GM23338 (cell line): Measurements from ENCODE around the gene SH3GL3. TPM values are rescaled to one million over a fixed set of nuclear protein-coding genes. Genes with fewer than 3 reads are reported as not detected.

ENCODE experiments used
- ATAC-seq: fragments of 200-7000 bp; cut with Tn5 transposase; 3 replicates; pipeline ENCODE4 v1.9.1; 2020
- DNase-seq: peaks from one replicate; pipeline ENCODE4 v3.0.0-alpha.2; 2015; ENCODE audit warnings: low spot score
- H2AFZ ChIP-seq: fragments of 200-600 bp; sonication (generic); 2 replicates; pipeline ENCODE4 v1.8.0; 2016; ENCODE audit warnings: antibody characterized with exemption, mild to moderate bottlenecking, moderate library complexity
- H3F3A ChIP-seq: fragments of 200-600 bp; sonication (generic); replicated peaks from 2 replicates; pipeline ENCODE4 v1.8.0; 2017; ENCODE audit warnings: antibody characterized with exemption, mixed run types, low read depth
- H3K27ac ChIP-seq: fragments of 200-600 bp; sonication (generic); 2 replicates; pipeline ENCODE4 v1.6.1; 2016; ENCODE audit warnings: low read depth
- H3K27me3 ChIP-seq: fragments of 200-600 bp; sonication (generic); 2 replicates; pipeline ENCODE4 v1.8.0; 2016; ENCODE audit warnings: mild to moderate bottlenecking, mixed run types, moderate library complexity; ENCODE audit not compliant: insufficient read depth
- H3K36me3 ChIP-seq: fragments of 200-600 bp; sonication (generic); 2 replicates; pipeline ENCODE4 v1.8.0; 2016; ENCODE audit warnings: mild to moderate bottlenecking; ENCODE audit not compliant: insufficient read depth
- H3K4me1 ChIP-seq: fragments of 200-600 bp; sonication (generic); 2 replicates; pipeline ENCODE4 v1.8.0; 2016; ENCODE audit warnings: mild to moderate bottlenecking, moderate library complexity; ENCODE audit not compliant: insufficient read depth
- H3K4me2 ChIP-seq: fragments of 200-600 bp; sonication (generic); 2 replicates; pipeline ENCODE4 v1.7.1; 2017; ENCODE audit warnings: mixed run types
- H3K4me3 ChIP-seq: fragments of 200-600 bp; sonication (generic); 2 replicates; pipeline ENCODE4 v1.6.1; 2016; ENCODE audit warnings: mixed run types
- H3K79me2 ChIP-seq: fragments of 200-600 bp; sonication (generic); replicated peaks from 2 replicates; pipeline ENCODE4 v1.8.0; 2017; ENCODE audit warnings: mild to moderate bottlenecking; ENCODE audit not compliant: insufficient read depth
- H3K9me2 ChIP-seq: fragments of 200-600 bp; sonication (generic); 2 replicates; pipeline ENCODE4 v1.8.0; 2017; ENCODE audit not compliant: insufficient read depth
- H4K20me1 ChIP-seq: fragments of 200-600 bp; sonication (generic); replicated peaks from 2 replicates; pipeline ENCODE4 v1.8.0; 2017; ENCODE audit warnings: mild to moderate bottlenecking; ENCODE audit not compliant: insufficient read depth
- H3K27ac Mint-ChIP-seq: 2 replicates; pipeline ENCODE4 v1.8.0; 2020; ENCODE audit warnings: inconsistent platforms, mild to moderate bottlenecking, moderate library complexity, mixed read lengths
- H3K27me3 Mint-ChIP-seq: 3 replicates; pipeline ENCODE4 v1.8.0; 2022; ENCODE audit warnings: low read depth, mild to moderate bottlenecking, moderate library complexity, mixed read lengths, inconsistent platforms; ENCODE audit not compliant: insufficient read depth, poor library complexity
- H3K36me3 Mint-ChIP-seq: 3 replicates; pipeline ENCODE4 v1.8.0; 2021; ENCODE audit warnings: low read depth, mild to moderate bottlenecking, inconsistent platforms, moderate library complexity, mixed read lengths
- H3K4me1 Mint-ChIP-seq: 3 replicates; pipeline ENCODE4 v1.8.0; 2020; ENCODE audit warnings: mild to moderate bottlenecking, inconsistent platforms, mixed read lengths
- H3K4me3 Mint-ChIP-seq: 3 replicates; pipeline ENCODE4 v1.8.0; 2021; ENCODE audit warnings: moderate library complexity, mild to moderate bottlenecking, inconsistent platforms, mixed read lengths
- H3K9me3 Mint-ChIP-seq: 3 replicates; pipeline ENCODE4 v1.8.0; 2020; ENCODE audit warnings: moderate library complexity, mild to moderate bottlenecking, inconsistent platforms, mixed read lengths
- CREB1 ChIP-seq: fragments of 250-450 bp; sonication (Bioruptor Pico); IDR thresholded peaks from 2 replicates; pipeline ENCODE4 v1.5.0; 2020; ENCODE audit warnings: low read depth, mild to moderate bottlenecking, moderate library complexity
- EZH2 ChIP-seq: fragments of 200-600 bp; sonication (generic); IDR thresholded peaks from one replicate; pipeline ENCODE4 v1.8.0; 2017; ENCODE audit warnings: antibody characterized with exemption, mild to moderate bottlenecking, low read depth; ENCODE audit not compliant: unreplicated experiment
- EZH2phosphoT487 ChIP-seq: fragments of 200-600 bp; sonication (generic); IDR thresholded peaks from one replicate; pipeline ENCODE4 v1.8.1; 2018; ENCODE audit warnings: antibody characterized with exemption; ENCODE audit not compliant: unreplicated experiment
- JUNB ChIP-seq: IDR thresholded peaks from one replicate; pipeline ENCODE4 v1.6.1; 2016; ENCODE audit warnings: antibody characterized with exemption; ENCODE audit not compliant: unreplicated experiment
- NANOG ChIP-seq: IDR thresholded peaks from 2 replicates; pipeline ENCODE4 v1.6.1; 2016; ENCODE audit warnings: antibody characterized with exemption, borderline replicate concordance
- POLR2AphosphoS5 ChIP-seq: IDR thresholded peaks from 2 replicates; pipeline ENCODE4 v1.6.1; 2016; ENCODE audit warnings: antibody characterized with exemption, low read depth
- STAT1 ChIP-seq: IDR thresholded peaks from one replicate; pipeline ENCODE4 v1.6.1; 2016; ENCODE audit warnings: antibody characterized with exemption; ENCODE audit not compliant: unreplicated experiment
- ZNF114 ChIP-seq: fragments of 250-450 bp; sonication (Bioruptor Pico); IDR thresholded peaks from 2 replicates; pipeline ENCODE4 v1.5.0; 2020; ENCODE audit warnings: mild to moderate bottlenecking, moderate library complexity
- ZNF331 ChIP-seq: fragments of 250-450 bp; sonication (Bioruptor Pico); IDR thresholded peaks from 2 replicates; pipeline ENCODE4 v1.5.0; 2020; ENCODE audit warnings: low read depth, mild to moderate bottlenecking, moderate library complexity
- polyA plus RNA-seq: library from polyadenylated mRNA; unstranded; fragments of >200 nt; fragmentation: Nextera tagmentation; extraction: Ambion mirVana; gene quantifications from 2 replicates; pipeline ENCODE4 v1.2.1, GENCODE V29; 2016
- total RNA-seq: library from RNA; depleted of rRNA; stranded (reverse); fragments of >200 nt; shearing (Covaris generic); gene quantifications from 2 replicates; pipeline ENCODE4 v1.2.3, GENCODE V29; 2014
- TF ChIP-seq, protein P1 (sequence below): IDR thresholded peaks from one replicate; pipeline ENCODE4 v1.6.1; 2018; ENCODE audit warnings: antibody characterized with exemption; ENCODE audit not compliant: unreplicated experiment
- TF ChIP-seq, protein P2 (sequence below), 2 experiments: fragments of 200-600 bp in 1 of 2; sonication (generic) in 1 of 2; conservative IDR thresholded peaks; 2 replicates each; pipeline versions ENCODE4 v1.5.1 to v1.6.1; 2016 to 2017; ENCODE audit warnings: antibody characterized with exemption in 2 of 2, low read depth in 2 of 2, mild to moderate bottlenecking in 2 of 2, moderate library complexity in 1 of 2
- TF ChIP-seq, protein P3 (sequence below): IDR thresholded peaks from 2 replicates; pipeline ENCODE4 v1.6.1; 2016; ENCODE audit warnings: antibody characterized with exemption
- TF ChIP-seq, protein P4 (sequence below): fragments of 250-450 bp; sonication (Bioruptor Pico); IDR thresholded peaks from 2 replicates; pipeline ENCODE4 v1.5.0; 2020; ENCODE audit warnings: mild to moderate bottlenecking, moderate library complexity

The SH3GL3 gene
- total and polyA plus RNA-seq, 2 experiments from 2014 or later = 15.9 to 21.1 TPM

DNA sequence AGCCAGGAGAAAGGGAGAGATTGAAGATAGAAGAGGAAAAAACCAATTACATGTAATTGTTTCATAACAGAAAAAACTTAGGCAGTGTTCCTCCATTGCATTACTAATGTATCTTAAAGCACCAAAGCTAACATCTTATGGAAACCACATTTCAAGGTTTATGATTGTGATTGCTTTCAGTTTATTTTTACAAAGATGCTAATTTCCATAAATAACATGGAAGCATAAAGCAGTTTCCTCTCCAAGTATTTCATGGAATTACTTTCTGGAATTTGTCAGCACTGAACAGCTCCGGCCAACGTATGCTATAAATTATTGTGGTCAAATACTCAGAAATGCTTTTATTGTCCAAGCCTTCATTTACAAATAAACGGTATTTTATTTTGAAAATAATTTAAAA, 218.3 kb downstream of the SH3GL3 start:
- DNase-seq (no peak), ATAC-seq (no peak)
- Histone ChIP-seq H3K4me2 (no peak overlapping the region), H3K4me3 (no peak overlapping the region), H3K79me2 (no peaks in the 10 kb centered on the region), H2AFZ (no peak overlapping the region), H3K4me1 (no peaks in the 10 kb centered on the region), H3F3A (no peaks in the 10 kb centered on the region), H3K27me3 (no peaks in the 10 kb centered on the region), H4K20me1 (no peaks in the 10 kb centered on the region), H3K36me3 (no peaks in the 10 kb centered on the region), H3K9me2 (no peaks in the 10 kb centered on the region), H3K27ac (no peak overlapping the region)
- Mint-ChIP-seq H3K27me3 (peaks cover 3% of the 10 kb centered on the region), H3K27ac (no peak overlapping the region), H3K36me3 (no peaks in the 10 kb centered on the region), H3K4me3 (no peak overlapping the region), H3K9me3 (no peaks in the 10 kb centered on the region; the same call in 2 of the 3 replicates), H3K4me1 (no peaks in the 10 kb centered on the region)
- TF ChIP-seq EZH2phosphoT487 (no peak), STAT1 (no peak), JUNB (no peak), ZNF331 (CRISPR knock-in tag) (no peak), ZNF114 (CRISPR knock-in tag) (no peak), CREB1 (CRISPR knock-in tag) (no peak), POLR2AphosphoS5 (no peak), NANOG (no peak), EZH2 (no peak)
- TF ChIP-seq, protein P1, sequence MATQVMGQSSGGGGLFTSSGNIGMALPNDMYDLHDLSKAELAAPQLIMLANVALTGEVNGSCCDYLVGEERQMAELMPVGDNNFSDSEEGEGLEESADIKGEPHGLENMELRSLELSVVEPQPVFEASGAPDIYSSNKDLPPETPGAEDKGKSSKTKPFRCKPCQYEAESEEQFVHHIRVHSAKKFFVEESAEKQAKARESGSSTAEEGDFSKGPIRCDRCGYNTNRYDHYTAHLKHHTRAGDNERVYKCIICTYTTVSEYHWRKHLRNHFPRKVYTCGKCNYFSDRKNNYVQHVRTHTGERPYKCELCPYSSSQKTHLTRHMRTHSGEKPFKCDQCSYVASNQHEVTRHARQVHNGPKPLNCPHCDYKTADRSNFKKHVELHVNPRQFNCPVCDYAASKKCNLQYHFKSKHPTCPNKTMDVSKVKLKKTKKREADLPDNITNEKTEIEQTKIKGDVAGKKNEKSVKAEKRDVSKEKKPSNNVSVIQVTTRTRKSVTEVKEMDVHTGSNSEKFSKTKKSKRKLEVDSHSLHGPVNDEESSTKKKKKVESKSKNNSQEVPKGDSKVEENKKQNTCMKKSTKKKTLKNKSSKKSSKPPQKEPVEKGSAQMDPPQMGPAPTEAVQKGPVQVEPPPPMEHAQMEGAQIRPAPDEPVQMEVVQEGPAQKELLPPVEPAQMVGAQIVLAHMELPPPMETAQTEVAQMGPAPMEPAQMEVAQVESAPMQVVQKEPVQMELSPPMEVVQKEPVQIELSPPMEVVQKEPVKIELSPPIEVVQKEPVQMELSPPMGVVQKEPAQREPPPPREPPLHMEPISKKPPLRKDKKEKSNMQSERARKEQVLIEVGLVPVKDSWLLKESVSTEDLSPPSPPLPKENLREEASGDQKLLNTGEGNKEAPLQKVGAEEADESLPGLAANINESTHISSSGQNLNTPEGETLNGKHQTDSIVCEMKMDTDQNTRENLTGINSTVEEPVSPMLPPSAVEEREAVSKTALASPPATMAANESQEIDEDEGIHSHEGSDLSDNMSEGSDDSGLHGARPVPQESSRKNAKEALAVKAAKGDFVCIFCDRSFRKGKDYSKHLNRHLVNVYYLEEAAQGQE = no peak
- TF ChIP-seq, protein P2, sequence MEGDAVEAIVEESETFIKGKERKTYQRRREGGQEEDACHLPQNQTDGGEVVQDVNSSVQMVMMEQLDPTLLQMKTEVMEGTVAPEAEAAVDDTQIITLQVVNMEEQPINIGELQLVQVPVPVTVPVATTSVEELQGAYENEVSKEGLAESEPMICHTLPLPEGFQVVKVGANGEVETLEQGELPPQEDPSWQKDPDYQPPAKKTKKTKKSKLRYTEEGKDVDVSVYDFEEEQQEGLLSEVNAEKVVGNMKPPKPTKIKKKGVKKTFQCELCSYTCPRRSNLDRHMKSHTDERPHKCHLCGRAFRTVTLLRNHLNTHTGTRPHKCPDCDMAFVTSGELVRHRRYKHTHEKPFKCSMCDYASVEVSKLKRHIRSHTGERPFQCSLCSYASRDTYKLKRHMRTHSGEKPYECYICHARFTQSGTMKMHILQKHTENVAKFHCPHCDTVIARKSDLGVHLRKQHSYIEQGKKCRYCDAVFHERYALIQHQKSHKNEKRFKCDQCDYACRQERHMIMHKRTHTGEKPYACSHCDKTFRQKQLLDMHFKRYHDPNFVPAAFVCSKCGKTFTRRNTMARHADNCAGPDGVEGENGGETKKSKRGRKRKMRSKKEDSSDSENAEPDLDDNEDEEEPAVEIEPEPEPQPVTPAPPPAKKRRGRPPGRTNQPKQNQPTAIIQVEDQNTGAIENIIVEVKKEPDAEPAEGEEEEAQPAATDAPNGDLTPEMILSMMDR (conservative IDR thresholded peaks at IDR 0.05; ENCODE audit: low read depth in 2 of 2) = no peak
- TF ChIP-seq, protein P3, sequence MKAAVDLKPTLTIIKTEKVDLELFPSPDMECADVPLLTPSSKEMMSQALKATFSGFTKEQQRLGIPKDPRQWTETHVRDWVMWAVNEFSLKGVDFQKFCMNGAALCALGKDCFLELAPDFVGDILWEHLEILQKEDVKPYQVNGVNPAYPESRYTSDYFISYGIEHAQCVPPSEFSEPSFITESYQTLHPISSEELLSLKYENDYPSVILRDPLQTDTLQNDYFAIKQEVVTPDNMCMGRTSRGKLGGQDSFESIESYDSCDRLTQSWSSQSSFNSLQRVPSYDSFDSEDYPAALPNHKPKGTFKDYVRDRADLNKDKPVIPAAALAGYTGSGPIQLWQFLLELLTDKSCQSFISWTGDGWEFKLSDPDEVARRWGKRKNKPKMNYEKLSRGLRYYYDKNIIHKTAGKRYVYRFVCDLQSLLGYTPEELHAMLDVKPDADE = no peak
- TF ChIP-seq, protein P4, sequence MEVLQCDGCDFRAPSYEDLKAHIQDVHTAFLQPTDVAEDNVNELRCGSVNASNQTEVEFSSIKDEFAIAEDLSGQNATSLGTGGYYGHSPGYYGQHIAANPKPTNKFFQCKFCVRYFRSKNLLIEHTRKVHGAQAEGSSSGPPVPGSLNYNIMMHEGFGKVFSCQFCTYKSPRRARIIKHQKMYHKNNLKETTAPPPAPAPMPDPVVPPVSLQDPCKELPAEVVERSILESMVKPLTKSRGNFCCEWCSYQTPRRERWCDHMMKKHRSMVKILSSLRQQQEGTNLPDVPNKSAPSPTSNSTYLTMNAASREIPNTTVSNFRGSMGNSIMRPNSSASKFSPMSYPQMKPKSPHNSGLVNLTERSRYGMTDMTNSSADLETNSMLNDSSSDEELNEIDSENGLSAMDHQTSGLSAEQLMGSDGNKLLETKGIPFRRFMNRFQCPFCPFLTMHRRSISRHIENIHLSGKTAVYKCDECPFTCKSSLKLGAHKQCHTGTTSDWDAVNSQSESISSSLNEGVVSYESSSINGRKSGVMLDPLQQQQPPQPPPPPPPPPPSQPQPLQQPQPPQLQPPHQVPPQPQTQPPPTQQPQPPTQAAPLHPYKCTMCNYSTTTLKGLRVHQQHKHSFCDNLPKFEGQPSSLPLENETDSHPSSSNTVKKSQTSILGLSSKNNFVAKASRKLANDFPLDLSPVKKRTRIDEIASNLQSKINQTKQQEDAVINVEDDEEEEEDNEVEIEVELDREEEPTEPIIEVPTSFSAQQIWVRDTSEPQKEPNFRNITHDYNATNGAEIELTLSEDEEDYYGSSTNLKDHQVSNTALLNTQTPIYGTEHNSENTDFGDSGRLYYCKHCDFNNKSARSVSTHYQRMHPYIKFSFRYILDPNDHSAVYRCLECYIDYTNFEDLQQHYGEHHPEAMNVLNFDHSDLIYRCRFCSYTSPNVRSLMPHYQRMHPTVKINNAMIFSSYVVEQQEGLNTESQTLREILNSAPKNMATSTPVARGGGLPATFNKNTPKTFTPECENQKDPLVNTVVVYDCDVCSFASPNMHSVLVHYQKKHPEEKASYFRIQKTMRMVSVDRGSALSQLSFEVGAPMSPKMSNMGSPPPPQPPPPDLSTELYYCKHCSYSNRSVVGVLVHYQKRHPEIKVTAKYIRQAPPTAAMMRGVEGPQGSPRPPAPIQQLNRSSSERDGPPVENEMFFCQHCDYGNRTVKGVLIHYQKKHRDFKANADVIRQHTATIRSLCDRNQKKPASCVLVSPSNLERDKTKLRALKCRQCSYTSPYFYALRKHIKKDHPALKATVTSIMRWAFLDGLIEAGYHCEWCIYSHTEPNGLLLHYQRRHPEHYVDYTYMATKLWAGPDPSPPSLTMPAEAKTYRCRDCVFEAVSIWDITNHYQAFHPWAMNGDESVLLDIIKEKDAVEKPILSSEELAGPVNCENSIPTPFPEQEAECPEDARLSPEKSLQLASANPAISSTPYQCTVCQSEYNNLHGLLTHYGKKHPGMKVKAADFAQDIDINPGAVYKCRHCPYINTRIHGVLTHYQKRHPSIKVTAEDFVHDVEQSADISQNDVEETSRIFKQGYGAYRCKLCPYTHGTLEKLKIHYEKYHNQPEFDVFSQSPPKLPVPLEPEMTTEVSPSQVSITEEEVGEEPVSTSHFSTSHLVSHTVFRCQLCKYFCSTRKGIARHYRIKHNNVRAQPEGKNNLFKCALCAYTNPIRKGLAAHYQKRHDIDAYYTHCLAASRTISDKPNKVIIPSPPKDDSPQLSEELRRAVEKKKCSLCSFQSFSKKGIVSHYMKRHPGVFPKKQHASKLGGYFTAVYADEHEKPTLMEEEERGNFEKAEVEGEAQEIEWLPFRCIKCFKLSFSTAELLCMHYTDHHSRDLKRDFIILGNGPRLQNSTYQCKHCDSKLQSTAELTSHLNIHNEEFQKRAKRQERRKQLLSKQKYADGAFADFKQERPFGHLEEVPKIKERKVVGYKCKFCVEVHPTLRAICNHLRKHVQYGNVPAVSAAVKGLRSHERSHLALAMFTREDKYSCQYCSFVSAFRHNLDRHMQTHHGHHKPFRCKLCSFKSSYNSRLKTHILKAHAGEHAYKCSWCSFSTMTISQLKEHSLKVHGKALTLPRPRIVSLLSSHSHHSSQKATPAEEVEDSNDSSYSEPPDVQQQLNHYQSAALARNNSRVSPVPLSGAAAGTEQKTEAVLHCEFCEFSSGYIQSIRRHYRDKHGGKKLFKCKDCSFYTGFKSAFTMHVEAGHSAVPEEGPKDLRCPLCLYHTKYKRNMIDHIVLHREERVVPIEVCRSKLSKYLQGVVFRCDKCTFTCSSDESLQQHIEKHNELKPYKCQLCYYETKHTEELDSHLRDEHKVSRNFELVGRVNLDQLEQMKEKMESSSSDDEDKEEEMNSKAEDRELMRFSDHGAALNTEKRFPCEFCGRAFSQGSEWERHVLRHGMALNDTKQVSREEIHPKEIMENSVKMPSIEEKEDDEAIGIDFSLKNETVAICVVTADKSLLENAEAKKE = no peak
